GDM1 (cell line): ENCODE results near the gene PARD3.

Experiments
- DNase-seq: peaks from one replicate; lab custom pipeline; 2025; lab: John Stamatoyannopoulos, UW

The PARD3 gene

DNA sequence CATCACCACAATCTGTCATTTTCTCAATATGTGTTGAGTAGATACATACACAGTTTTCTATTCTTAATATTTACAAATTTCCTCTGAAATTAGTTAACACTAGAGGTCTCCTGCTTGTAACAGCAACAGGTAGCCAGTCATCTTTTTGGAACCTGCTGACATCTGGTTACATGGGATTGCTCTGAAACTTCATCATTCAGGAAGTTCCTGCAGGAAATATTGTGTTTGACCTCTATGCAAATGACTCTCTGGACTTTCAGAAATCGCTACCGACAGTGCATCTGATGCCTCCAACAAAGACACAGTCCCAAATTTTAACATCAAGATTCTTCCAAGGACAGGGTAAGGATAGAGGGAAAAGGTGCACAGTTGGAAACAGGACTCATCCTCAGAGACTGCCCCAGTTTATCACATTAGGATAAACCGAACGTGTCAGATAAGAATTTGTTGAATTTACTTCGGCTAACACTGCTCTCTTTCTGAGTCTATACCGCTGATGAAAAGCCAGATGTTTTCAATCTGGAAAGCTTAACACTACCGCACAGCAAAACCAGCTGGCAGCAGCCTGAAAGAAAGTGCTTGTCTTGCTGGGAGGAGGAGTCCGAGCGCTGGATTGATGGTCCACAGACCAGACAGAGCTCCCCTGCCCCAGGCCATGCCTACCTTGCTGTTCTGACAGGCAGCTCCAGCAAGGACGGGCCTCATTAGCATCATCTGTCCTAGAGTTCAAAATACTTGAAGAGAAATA is 633.4 kb downstream of the PARD3 start:
- DNase-seq: no peak

DNA sequence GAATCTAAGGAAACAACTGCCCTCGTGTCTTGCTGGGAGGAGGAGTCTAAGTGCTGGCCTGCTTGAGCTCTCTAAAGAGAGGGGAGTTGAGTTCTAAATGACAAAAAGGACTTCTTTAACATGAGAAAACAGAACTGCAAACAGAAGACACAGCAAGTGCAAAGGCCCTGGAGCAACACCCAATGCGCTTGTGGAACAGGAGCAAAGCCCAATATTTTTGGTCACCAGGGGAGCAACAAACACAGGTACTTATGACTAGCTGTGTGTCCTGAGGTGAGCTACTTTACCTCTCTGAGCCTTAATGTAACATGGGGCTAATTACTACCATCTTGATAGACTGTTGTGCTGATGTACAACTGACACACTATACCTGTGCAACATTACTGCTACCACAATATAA is 634.3 kb downstream of the PARD3 start:
- no peak for DNase-seq

DNA sequence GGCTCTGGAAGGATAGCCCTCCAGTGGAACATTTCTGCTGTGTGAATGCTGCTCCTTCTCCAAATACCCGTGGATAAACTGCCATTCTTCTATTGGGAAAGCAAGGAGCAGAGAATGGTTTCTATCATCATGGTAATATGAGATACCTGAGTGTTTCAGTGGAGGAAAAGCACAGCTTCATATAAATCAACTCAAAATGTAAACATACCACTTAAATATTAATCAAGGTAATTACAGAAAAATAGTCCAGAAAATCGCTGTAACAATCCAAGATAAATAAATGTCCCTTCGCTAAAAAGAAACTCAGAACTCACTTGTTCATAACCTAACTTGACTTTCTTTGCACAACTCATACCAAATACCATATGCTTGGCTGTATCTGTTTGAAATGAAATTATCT is 635.8 kb downstream of the PARD3 start:
- DNase-seq: no peak

DNA sequence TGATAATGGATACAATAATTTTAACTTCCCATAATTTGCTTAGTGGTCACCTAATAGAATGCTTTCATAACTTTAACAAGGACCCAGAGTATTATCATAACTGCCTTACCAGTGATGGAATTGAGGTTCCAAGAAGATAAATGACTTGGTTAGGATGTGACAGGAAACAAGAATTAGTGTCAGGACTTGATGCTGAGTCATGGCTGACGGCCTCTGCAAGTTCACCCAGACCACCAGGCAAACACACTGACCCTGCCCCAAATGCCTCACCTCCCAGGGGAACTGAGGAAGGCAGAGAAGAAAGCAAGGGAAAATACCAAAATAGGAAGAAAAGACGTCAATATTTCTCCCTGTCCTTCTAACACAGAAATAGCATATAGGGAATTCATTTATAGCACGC is 636.3 kb downstream of the PARD3 start:
- DNase-seq: no peak

DNA sequence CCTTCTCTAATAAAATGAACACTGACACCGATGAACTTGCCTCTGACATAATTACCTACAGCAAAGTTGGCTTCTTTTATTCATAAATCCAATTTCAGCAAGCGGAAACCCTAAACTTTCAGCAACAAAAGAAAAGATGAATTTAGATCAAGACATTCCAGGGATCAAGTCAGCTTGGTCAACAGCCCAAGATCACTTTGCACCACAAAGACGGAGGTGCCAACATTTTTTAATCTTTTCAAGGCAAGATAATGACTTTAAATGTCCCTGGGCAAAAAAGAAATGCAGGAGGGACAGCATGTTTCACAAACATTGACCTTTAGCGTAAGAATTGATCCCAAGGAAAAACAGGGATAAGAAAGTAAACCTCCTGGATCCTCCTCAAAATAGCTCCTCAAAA is 636.9 kb downstream of the PARD3 start:
- DNase-seq: no peak

DNA sequence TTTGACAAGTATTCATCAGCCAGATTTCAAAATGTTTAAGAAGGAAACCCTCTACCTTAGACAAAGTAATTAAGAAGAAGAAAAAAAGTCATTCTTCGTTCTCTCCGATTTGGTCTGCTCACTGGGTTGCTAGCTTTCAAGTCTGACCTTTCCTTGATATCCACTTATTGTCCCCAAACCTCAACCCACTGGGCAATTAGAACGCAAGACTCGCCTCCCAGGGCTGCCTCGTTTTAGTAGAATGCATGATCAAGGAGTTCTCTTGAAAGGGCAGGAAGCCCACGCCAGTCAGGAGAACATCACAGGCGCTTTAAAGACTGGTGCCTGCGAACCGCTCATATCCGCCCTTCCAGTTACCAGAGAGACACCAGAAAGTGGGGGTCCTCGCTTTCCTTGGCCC is 637.7 kb downstream of the PARD3 start:
- no peak for DNase-seq

DNA sequence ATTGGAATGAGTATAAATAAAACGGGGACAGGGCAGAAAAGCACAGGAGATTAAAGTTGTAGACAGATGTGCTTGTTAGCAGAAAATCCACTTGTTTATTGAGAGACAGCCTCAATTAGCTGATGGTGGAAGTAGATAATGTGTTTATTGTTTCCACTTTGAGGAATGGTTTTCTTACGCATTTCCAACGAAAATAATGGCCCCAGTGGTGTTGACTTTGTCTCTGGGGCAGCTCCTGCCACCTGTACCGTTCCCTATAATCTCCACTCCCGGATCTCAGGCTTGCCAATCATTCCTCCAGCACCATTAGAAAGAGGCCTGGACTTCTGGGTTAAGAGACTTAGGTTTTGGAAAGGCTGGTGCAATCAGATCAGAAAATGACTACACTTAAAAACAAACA is 638.7 kb downstream of the PARD3 start:
- DNase-seq: no peak

DNA sequence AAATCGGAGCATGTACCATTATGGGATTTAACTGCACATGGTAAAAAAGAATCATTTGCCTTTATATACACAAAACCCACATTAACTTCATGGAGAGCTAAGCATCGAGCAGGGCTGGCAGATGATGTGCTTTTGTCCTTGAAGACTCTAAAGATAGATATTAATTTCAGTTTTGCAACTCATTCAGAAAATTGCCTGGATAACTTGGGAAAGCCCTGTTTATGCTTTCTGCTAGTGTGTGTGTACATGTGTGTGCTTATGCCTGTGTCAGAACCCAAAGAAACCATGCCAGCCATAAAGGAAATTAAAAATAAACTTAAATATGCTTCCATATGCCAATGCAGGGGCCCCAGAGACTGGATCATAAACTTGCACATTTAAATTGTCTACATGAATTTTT is 640.0 kb downstream of the PARD3 start:
- no peak for DNase-seq

DNA sequence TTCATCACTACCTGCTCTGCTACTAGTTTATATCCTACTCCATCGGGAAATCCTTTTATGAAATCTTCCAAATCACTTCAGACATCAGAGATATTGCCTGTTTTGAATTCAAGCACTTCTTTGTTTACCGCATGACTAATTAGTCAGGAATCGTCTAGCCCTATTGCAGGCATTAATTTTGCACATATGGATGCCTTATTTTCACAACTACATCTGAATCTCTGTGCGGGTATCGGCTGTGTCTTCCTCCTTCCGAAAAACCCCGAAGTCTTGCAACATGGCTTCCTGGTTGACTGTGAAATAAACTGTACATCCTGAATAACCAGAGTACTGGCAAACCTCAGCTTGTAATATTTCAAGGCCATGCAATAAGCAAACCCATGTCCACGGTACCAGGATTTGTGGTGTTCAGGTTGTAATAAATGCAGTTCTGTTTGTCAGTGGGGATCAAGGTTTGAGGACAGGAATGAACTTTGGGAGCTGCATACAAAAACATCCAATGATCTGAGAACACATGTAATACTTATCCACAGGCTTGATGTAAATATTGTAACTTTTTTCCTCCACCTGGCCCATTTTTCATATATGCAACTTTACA is 642.1 kb downstream of the PARD3 start:
- DNase-seq: no peak

DNA sequence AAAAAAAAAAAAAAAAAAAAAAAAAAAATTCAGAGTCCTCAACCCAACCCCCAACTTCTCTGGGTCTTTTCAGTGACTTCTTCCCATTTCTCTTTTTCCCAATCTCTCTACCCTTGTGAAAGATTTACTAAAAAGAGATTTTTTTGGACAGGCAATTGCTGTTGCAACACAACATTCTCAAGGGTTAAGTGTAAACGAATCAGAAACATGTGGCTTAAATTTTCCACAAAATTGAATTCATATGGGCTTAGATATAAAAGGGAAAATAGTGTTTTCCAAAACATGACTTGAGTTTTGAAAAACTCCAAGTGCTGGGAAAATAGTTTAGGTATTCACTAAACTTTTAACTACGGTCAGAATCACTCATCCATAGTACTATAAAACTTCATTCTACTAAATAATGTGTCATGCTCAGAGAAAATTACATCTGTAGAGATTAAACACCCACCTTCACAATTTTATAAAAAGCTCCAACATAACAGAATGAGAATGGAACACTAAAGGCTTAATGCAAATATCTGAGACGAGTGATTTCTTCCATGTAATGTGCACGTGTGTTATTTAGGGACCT is 643.1 kb downstream of the PARD3 start:
- no peak for DNase-seq

DNA sequence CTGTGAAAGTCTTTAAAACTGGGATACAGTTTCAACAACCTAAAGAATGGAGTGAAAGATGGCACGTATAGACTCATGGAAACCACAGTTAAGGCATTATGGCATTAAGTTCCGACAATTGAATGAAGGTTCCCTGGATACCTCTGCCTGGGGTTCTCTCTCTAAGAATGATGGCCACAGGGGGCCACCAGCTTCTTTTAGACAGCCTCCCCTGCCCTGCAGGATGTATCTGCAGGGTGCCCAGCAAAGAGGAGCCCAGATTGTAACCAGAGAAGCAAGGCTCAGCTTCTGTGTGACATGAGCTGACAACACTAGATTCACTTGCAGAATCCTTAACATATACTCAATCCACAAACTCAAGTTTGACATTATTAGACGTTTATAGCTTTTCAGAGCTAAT is 645.4 kb downstream of the PARD3 start:
- DNase-seq: no peak

DNA sequence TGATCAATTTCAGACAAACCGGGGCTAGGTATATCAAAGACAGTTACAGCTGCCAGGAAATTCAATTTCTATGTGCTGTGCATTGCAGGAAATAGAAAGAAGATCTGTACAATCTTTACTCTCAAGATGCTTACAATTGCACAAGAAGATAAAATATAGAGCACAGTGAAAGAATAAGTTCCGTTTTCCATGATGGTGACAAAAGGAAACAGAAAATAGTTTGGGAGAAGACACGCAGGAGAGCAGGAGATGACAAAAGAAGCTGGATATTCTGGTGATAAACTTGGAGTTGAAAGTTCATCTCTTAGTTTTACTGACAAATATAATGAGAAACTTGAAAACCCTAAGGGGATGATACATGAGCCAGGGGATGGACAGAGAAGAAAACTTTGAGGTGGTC is 646.0 kb downstream of the PARD3 start:
- no peak for DNase-seq

DNA sequence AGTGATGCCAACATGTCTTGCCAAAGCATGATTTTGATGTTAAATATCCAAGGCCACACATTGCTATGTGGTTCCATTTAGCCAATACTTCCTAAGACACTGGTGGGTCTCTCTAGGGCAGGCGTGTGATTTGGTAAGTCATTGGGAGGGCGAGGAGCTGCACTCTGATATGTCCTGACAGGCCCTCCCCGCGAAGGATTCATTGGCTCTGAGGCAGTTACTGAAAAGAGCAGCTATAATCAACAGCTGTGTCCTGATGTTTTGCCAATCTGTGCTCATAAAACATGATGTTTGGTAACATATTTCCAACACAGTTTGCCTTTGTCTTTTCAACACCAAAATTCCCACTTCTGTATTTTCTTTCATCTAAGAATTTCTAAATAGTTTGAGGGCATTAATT is 646.7 kb downstream of the PARD3 start:
- DNase-seq: no peak

DNA sequence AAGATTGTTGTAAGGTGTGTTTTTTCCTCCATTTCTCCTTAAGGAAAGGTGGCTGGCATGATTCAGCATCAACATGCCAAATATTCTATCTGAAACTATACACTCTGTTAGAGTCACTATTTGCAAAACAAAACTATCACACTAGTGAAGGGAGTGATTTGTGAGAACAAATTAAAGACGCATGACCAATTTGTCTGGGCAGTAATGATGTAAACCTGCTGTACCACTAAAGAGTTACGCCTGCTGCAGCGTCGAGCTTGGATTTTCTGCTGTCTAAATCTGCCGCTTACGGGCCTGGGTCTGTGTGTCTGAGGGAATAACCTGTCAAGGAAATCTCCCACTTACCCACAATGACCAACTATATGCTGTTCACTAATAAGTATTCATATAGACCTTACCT is 648.3 kb downstream of the PARD3 start:
- no peak for DNase-seq

DNA sequence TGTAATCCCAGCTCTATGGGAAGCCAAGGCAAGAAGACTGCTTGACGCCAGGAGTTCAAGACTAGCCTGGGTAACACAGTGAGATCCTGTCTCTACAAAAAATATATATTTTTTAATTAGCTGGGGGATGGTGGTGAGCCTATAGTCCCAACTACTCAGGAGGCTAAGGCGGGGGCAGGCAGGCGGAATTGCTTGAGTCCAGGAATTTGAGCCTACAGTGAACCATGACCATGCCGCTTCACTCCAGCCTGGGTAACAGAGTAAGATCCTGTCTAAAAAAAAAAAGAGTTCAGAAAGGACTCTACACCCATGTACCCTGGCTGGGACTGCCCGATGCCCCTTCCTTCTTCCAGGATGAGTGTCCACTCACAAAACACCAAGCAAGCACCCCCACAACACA is 648.7 kb downstream of the PARD3 start:
- no peak for DNase-seq

DNA sequence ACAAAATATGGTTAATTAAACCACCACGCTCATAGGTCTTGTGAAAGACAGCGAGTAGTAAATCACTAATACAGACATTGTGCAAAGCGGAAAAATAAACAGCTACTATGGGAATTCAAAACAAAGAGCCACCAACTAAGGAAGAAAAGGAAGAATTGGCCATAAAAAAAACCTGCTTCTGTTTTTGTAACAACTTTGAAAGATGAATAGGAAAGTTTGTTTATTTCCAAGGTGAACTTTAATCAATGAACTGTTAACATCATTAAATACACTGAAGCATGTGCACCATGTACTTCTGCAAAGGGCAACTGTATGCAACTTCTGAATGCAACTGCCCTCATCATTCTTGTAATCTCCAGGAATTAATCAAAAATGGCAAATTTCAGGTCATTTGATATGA is 651.1 kb downstream of the PARD3 start:
- no peak for DNase-seq

DNA sequence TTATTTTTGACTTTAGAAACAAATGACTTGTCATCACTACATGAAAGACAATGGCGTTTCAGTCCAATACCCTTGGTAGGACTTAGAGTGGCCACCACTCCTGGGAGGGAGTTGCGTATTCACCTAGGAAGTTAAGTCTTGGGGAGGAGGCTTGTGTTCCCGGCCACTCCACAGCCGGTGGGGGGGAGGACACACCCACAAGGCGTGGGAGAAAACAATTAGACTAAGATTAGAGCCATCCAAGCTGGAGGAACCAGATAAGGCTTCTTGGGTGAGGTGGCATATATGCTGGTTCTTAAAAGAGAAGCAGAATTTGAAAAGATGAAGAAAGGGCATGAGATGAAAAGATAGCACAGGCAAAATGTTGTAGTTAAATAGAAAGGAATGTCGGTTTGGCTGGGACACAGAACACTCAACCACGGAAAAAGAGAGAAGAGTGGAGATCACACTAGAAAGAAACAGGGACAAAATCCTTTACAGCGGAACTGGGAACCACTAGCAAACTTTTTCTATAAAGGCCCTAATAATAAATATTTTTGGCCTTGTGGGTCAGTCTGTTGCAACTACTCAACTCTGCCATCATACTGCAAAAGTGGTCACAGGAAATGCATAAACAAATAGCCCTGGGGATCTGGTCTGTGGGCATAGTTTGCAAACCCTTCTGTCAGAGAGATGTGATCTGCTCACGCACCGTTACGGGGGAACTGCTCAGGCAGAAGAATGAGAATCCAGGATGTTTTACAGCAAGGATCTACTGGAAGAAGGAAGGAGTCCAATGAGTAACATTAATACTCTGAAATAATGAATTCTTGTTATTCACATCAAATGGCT is 651.8 kb downstream of the PARD3 start:
- DNase-seq: no peak

DNA sequence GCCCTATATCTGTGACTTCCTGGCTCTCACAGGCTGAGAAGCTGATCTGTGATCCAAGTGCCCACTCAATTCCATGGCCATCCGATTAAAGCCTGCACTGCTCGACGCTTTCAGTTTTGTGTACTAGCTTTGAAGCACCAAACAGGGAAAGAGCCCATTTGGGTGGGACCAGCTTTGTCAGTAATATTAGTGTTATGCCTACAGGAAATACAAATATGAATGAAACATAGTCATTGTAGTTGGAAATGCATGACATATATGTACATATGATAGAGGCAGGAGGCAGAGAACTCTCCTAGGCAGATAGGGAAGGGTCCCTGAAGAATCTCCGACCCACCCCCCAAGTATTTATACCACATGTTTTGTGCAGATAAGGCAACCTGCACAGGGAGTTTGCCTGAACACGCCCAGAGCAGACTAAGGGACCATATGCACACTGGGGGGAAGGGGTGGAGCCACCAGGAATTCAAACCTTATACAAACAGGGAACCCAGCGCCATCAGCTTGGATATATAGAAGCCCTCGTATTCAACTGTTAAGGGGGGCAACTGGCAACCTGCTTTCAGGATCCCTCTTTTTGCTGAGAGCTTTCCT is 653.2 kb downstream of the PARD3 start:
- DNase-seq: no peak

DNA sequence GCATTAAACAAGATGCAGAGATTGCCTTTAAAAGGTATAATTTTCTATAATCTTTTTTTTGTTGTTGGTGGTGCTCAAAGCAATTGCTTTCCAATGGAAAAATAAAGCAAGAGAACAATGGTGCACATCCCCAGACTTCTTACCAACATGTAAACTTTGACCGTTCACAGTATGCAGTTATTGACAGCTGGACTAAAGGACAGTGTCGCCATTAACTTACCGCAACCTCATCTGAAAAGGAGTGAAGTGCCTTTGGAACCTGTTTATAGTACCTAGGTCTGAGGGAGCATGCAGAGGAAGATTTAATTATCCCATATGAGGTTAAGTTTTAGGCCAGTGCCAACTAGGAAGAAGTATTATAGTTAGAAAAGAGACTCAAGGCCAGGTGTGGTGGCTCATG is 654.5 kb downstream of the PARD3 start:
- DNase-seq: no peak

DNA sequence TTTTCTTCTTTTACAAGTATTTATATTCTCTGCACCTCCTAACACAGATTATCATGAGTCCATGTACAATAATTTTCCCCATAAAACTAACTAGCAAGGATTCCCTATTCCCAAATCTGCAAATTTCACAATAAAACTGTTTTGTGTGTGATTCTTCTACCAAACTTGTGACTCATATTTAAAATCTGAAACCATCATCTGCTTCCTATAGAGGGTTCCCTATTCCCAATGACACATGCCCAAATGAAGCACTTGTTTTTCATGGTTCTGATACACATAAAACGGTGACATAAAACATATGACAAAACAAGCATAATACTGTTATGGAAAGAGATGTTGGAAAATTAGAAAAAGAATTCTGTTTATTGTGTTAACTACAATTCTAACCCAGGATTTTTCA is 657.6 kb downstream of the PARD3 start:
- DNase-seq: no peak

DNA sequence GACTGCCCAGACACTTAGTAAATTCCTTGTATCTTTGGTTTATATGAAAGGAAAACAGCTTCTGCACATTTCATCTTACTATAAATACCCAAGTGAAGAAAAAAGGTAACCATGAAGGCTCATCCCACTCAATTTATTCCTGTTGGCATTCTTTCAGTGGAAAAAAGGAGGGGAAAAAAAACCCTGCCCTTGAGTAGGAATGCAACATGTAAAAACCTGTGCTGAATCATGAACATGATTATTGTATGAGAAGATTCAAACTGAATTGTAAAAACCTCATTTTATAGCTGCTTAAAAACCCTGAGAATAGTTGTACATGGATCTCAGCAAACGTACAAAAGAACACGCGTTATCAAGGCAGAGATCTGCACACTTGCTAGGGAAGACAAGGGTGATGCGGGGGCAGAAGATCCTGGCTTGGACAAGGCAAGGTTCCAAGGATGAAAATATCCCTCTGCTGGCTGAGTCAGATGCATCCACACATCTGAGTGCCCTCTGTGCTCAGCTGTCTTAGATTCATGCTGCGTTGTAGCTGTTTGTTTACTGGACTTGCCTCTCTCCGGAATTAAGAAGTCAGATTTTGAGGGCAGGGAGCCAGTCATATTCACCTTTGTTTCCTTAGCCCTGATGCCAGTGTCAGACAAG is 658.2 kb downstream of the PARD3 start:
- no peak for DNase-seq

DNA sequence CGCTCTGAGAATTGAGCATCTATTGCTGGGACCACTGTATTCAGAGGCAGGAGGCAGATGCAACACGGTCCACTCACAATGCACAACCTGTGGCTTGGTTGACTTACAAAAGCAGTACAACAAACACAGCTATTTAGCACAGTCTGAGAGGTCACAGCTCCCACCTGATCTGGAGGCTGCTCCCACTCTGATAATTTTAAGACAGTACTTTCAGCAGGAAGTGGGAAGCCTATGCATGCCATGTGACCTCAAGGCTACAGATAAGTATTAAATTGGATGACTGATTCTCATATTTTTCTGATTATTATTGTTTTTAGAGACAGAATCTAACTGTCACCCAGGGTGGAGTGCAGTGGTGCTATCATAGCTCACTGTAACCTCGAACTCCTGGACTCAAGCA is 659.3 kb downstream of the PARD3 start:
- no peak for DNase-seq
